NCI-H187 treated with DMSO at 0.1 percent for 48 hours (cell line): ENCODE results near the gene CCDC187.

Experiments used
- DNase-seq: peaks from one replicate; lab custom pipeline; 2025; lab: John Stamatoyannopoulos, UW

Gene CCDC187

GRCh38 chr9:136206602-136207275 lies 97.2 kb downstream of the CCDC187 start:
- no peak for DNase-seq

- DNase-seq: no peak
These were observed 98.2 kb downstream of the CCDC187 start for GRCh38 chr9:136205707-136205992.

GRCh38 chr9:136204838-136205706 lies 98.8 kb downstream of the CCDC187 start, which contains the start of gene LHX3:
Gene LHX3 (minus strand): TSS chr9:136205128. CDS start chr9:136205012, 116 bp downstream.
- DNase-seq: no peak

GRCh38 chr9:136204145-136204805 lies 99.6 kb downstream of the CCDC187 start:
- DNase-seq: no peak

- no peak for DNase-seq
These were observed 100.3 kb downstream of the CCDC187 start for GRCh38 chr9:136203408-136204144.

- DNase-seq: no peak
These were observed 101.2 kb downstream of the CCDC187 start for GRCh38 chr9:136202454-136203407.

- no peak for DNase-seq
These were observed 102.1 kb downstream of the CCDC187 start for GRCh38 chr9:136201609-136202453.

- no peak for DNase-seq
These were observed 102.7 kb downstream of the CCDC187 start for GRCh38 chr9:136201174-136201573.

GRCh38 chr9:136200424-136200823 lies 103.5 kb downstream of the CCDC187 start:
- DNase-seq: no peak
